GM19238 (cell line): ENCODE measurements around the gene RAVER2.
"Not testable (repeated sequence)": the region's sequence is repeated elsewhere in the genome, so short reads cannot be mapped to it uniquely, and the experiment has no call there.

ENCODE experiments used
- DNase-seq: peaks from one replicate; pipeline ENCODE4 v3.0.0; 2011; ENCODE audit warnings: low spot score; ENCODE audit not compliant: insufficient read length

The RAVER2 gene, protein sequence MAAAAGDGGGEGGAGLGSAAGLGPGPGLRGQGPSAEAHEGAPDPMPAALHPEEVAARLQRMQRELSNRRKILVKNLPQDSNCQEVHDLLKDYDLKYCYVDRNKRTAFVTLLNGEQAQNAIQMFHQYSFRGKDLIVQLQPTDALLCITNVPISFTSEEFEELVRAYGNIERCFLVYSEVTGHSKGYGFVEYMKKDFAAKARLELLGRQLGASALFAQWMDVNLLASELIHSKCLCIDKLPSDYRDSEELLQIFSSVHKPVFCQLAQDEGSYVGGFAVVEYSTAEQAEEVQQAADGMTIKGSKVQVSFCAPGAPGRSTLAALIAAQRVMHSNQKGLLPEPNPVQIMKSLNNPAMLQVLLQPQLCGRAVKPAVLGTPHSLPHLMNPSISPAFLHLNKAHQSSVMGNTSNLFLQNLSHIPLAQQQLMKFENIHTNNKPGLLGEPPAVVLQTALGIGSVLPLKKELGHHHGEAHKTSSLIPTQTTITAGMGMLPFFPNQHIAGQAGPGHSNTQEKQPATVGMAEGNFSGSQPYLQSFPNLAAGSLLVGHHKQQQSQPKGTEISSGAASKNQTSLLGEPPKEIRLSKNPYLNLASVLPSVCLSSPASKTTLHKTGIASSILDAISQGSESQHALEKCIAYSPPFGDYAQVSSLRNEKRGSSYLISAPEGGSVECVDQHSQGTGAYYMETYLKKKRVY

DNA sequence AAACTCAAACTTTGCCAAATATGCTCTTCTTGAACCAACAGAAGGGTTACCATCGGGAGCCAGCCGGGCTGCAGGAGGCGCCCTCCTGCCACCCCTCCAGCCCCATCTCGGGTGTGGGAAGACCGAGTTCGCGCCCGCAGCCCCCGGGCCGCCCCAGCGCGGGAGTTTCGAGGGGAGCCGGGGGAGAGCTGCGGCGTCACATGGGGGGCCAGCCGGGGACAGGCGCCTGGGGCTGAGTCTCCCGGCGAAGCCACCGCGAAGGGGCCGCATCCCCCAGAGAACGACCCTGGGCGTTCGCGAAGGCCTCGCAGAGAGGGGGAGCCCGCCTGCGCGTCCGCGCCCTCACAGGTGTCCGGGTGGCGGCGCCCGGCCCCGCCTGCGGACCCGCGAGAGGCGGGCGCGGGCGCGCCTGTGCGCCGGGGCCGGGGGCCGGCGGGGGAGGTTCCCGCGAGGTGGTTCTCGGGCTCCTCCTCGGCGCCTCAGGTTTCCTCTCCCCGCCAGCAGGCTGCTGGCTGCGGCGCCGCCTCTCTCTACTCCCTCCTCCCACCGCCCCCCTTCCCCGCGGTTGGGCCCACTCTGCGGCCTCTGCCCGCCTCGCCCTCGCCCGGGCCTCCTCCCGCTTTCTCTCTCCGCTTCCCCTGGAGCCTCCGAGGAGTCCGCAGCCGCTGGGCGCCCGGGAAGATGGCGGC, at the start of gene RAVER2:
TSS of gene RAVER2 (plus strand) at position 584 of the 689 bp plus-strand sequence. CDS start at position 682, 98 bp downstream.
- DNase-seq, result peak; percentile 10

DNA sequence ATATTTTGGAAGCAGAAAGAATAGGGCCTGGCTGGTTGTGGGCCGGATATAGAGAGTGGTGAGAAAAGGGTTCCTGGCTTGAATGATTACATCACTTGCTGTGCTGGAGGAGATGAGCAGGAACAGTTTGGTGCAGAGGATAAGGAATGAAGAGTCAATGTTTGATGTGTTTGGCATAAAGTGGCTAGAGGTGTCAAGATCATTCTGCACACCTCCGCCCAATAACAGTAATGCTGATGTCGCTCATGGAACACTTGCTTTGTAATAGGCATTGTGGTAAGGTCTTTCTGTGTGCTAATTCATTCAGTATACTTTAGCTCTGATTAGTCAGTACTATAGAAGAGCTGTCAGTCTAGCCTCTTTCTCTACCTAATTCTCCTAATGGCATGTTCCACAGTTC, 48.0 kb upstream of the RAVER2 start:
- no peak for DNase-seq

DNA sequence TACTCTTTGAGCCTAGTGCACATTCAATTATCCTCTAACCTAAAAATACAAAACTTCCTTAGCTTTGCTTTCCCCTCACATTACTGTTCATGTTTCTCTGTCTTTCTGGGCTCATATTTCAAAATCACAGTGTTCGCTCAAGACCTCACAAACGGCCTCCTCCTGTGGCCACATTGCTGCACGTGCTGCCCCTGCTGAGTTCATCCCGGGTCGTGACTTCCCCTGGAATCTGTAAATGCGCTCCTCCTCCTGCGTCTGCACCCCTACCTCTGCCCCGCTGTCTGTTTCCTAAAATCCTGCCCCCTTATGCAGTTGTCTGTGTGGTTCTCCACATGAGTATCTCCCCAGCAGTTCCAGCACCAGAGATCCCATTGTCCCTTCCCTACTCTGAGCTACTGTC, 45.5 kb upstream of the RAVER2 start:
- DNase-seq, result no peak

DNA sequence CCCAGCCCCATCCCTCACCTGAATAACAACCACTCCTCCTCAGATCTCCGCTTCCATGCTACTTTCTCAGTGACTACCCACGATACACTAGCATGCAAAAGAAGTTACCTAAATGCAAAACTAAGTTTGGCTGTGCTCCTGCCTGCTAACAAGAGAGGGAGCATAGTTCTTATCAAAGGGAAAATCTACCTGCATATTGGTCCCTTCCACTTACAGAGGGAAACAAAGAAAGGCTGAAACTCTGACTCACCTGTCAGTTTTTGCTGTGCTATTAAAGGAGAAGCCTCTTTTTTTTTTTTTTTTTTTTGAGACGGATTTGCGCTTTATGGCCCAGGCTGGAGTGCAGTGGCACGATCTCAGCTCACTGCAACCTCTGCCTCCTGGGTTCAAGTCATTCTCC, 43.8 kb upstream of the RAVER2 start:
- no peak for DNase-seq

DNA sequence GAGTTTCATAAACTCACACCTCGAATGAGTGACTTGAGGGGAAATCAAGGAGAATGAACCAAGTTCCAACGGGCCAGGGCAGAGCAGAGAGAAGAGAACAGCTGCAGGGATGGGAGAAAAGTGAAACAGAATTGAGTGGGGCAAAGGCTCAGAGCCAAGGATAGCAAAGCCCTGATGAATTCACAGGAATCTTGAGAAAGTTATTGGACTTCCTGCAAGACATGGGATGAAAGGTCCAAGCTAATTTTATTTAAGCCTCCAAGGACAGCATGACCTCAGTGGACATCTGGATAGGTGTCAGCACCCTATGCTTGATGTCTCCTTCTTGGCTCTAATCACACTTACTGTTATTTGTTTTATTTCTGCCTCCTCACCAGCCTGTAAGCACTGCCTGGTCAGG, 43.0 kb upstream of the RAVER2 start:
- DNase-seq, result no peak

DNA sequence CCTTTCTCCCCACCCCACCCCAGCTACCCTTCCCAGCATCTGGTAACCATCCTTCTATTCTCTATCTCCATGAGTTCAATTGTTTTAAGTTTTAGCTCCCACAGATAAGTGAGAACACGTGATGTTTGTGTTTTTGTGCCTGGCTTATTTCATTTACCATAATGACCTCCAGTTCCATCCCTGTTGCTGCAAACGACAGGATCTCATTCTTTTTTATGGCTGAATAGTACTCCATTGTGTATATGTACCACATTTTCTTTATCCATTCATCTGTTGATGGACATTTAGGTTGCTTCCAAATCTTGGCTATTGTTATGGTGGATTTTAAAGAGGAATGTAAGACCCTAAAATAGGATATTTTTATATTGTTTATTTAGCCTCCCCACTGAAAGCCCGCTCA, 42.2 kb upstream of the RAVER2 start:
- not testable (repeated sequence) for DNase-seq

DNA sequence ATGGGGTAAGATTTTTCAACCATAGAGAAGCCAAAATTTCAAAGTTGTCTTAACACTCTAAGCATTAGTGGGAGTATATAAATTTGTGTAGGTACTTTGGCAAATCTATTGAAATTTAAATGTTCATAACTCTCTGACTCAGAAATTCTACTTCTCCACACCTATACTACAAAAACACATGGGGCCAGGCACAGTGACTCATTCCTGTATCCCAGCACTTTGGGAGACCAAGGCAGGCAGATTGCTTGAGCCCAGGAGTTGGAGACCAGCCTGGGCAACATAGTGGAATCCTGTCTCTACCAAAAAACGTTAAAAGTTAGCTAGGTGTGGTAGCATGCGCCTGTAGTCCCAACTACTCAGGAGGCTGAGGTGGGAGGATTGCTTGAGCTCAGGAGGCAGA, 41.3 kb upstream of the RAVER2 start:
- DNase-seq, result no peak

DNA sequence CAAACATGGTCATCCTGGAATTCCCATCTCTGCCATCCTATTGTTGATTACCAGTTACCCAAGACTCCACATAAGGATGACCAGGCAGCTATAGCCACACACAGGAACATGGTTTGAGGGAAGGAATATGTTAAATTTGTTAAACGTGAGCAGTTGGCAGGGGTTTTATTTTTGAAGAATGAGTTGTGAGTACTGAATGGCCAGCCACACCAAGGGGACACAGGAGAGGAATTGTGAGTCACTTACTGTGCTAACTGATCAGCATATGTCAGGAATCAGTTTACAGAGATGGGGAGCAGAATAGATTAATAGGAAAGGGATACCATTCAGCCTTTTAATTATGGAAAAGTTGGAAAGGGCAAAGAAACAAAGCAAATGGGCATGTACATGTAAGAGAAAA, 39.3 kb upstream of the RAVER2 start:
- no peak for DNase-seq

DNA sequence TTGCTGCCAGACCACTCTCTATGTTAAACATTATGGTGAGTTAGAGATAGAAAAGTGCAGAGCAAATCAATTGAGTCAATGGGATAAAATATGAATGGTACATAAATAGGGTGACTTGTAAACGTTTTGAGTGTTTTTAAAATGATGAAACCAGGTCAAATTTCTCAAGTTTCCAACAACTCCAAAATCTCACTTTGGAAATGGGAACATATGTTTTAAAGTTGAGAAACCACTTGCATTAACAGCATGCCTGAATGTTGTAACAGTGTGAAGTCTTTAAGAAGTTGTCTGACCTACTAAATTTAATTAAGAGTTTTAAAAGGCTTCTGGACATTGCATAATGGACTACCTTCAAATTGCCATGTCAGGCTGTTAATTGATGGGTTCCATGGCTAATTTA, 33.6 kb upstream of the RAVER2 start:
- no peak for DNase-seq

DNA sequence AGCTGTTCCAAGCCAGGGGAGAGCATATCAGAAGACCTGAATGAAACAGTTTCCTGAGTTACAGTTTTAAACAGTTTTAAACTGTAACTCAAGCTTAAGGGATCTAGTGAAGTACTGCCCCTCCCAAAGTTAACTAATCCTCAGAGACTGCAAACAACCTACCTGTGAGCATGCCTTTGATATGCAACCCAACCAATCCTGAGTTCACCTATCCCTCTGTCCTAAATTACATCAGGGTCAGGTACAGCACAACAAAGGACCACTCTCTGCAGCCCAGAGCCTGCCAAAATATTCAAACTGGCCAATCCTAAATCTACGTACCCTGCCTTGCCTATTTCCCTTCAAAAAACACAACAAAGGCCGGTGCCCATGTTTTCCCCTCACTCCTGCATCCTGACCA, 32.8 kb upstream of the RAVER2 start:
- no peak for DNase-seq

DNA sequence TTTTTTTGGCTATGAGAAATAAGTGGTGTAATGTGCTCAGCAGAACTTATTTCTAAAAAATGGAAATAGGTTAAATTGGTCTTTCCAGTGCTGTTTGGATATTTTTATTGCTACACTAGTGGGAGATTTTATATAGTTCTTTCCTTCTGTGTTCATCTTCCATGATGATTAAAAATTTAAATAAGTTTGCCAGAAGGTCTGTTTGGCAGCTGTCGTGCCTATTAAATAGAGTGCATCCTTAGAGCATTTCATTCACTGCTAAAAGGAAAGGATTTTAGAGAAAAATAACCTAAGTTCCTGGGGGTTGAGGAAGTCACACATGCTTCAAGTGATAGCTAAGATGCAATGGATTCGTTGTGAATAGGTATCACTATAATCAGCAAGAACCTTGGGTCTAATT, 29.7 kb upstream of the RAVER2 start:
- no peak for DNase-seq

DNA sequence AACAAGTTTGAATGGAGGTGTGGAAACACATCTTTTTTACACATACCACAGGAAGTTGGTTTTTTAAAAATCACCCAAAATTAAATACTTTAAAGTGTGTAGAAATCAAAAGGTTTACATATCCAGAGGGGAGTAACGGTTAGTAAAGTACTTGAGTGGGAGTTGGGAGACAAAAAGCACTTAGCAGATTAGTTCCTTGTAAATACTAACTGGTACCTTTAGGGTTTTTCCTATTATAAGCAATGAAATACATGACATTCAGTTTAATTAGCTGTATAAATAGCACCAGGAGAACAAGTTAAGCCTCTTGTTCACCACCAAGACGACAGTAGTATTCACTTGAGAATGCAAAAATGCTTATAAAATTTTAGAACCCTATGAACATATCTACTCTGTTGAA, 23.7 kb upstream of the RAVER2 start:
- no peak for DNase-seq

DNA sequence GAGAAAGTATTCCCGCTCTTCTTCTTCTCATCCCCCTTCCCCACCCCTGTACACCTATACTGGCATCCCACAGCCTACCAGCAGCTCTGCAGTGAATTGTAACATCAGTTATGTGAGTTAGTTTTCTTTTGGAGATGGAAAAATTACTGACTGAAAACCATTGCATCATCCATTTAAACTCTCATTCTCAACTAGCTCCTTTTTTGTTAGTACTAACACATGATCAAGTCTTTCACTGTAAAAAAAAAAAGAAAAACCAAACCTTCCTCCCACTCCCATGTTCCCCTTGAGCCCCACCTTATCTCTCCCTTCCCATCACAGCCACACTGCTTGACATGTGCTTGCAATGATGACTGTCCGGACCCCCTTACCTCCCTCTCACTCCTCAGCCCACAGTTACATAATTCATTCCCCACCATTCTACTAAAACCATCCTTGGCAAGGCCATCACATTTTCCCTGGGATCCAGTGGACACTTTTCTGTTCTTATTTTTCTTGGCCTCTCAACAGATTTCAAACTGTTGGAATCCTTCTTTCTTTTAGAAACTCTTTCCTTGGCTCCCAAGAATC, 23.2 kb upstream of the RAVER2 start:
- DNase-seq, result no peak

DNA sequence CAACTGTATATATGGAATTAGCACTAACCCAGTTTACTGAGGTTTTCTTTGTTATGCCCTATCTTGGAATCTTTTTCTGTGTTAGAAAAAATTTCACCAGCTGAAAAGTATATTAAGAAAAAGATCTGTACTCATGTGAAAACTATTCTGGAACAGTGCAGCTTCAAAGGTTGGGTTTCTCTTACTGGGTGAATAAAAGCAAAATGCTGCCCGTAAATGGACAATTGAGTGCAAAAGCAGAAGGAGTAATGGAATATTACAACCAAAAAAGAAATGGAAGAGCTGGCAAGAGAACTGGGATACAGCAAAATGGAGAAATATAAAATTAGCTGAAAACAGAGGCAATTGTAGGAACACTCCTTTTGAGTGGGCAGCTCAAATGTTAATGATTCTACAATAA, 17.0 kb upstream of the RAVER2 start:
- no peak for DNase-seq

DNA sequence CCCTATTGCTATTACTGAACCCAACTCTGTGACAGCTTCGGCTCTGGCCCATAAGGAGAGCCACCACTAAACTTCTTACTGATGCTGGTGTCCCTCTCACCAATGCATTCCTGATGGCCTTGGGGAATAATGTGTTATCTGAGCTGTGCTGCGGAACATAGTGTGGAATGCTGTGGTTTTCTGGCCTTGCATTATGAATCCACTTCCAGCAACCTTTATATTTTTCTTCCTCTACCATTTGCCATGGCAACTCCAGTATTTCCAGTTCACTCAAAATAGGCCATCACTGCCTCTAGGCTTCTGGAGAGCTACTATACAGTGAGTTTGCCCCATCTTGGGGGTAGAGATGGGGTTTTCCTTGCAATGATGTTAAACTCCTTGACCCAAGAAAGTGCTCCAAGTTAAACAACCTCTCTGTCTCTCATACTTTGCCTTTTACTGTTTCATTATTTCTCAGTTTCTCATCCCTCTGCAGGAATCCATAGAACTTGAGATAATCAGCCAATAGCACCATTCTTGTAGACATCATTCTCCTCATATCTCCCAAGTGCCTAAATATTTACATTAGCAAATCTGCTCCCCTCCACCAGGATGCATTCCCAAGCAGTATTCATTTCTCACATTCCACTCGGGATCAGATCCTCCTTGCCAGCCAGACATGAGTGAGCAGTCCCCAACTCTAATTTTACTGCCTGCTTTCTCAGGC, 11.1 kb upstream of the RAVER2 start:
- DNase-seq, result no peak

DNA sequence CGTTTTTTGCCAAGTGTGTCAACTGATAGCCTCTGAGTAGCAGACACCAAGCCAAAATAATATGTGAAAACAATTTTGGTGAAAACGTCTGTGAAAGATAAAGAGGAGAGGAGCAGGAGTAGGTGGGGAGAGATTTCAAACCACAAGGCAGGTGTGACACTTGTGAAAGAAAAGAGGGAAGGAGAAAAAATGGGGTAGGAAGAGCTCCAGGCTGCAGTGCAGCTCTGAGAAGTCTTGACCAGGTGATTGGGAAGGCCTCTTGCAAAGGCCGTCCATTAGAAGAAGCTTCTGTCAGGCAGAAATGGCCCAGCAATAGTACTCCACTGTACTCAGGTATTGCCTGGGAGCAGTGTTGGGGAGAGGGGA, 10.6 kb upstream of the RAVER2 start:
- DNase-seq, result no peak

DNA sequence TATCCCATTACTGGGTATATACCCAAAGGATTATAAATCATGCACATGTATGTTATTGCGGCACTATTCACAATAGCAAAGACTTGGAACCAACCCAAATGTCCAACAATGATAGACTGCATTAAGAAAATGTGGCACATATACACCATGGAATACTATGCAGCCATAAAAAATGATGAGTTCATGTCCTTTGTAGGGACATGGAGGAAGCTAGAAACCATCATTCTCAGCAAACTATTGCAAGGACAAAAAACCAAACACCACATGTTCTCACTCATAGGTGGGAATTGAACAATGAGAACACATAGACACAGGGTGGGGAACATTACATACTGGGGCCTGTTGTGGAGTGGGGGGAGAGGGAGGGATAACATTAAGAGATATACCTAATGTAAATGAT, 4.2 kb upstream of the RAVER2 start:
- DNase-seq, result not testable (repeated sequence)

DNA sequence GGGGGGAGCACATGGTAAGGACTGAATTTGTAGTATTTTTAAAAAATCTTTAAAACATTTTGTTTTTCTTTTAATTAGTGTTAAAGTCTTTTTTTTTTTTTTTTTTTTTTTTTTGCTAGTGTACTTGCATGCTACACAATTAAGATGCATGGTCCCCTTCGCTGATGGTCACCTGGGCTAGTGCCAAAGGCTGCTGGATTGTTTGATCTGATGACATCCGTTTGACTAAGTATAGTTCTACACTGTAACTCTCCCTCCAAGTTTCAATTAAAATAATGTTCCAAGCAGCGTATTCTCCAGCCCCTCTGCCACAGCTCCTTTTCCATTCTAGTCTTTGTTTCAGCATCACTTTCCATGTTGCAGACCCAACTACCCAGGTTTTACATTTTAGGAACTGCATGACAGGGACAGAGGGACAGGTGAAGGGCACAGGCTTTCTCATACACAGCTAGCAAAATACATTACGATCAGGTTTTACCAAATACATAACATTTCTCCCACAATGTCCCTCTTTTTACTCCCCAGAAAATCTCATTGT, 852 bp upstream of the RAVER2 start:
- no peak for DNase-seq

DNA sequence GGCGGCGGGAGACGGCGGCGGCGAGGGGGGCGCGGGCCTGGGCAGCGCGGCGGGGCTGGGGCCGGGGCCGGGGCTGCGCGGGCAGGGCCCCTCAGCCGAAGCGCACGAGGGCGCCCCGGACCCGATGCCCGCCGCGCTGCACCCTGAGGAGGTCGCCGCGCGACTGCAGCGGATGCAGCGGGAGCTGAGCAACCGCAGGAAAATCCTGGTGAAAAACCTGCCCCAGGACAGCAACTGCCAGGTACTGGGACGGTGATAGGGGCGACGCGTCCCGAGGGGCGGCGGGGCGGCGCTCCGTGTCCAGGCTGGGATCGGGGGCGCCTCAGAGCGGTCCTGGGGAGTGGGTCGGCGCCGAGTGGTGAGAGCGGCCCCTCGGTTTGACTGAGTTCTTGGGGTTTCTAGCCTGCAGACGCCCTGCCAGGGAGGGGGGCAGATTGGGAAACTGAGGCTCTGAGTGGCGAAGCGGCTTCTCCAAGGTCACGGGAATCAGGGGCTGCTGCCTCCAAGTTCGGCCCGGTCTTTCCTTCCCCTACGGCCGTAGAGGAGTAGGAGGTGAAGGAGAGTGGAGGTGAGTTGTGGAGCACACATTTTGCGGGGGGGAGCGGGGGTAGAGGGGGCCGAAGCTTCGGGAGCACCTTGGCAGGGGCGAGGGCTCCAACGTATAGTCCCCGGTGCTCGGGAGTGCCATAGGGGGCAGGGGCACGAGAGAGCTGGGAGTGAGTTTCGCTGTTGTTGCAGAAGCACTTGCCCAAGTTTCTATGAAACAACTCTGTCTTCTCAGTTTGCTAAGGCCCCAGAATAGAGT, 508 bp downstream of the RAVER2 start:
- no peak for DNase-seq
